GM18951 (cell line): ENCODE measurements around the gene NCBP3.

ENCODE experiments used
- POLR2A ChIP-seq: IDR thresholded peaks from 4 replicates; pipeline ENCODE4 v1.6.1; 2011; ENCODE audit warnings: mild to moderate bottlenecking; ENCODE audit not compliant: insufficient read length, insufficient read depth; ENCODE audit errors: extremely low read depth
- in situ Hi-C: fragments of 300-500 bp; cut with MboI; formaldehyde crosslinking; loops from one replicate; pipeline ENCODE4 v1.12.0; 2022; ENCODE audit warnings: low sequenced_read_pairs, mixed read lengths, inconsistent platforms; ENCODE audit not compliant: unreplicated experiment

NCBP3 gene, protein sequence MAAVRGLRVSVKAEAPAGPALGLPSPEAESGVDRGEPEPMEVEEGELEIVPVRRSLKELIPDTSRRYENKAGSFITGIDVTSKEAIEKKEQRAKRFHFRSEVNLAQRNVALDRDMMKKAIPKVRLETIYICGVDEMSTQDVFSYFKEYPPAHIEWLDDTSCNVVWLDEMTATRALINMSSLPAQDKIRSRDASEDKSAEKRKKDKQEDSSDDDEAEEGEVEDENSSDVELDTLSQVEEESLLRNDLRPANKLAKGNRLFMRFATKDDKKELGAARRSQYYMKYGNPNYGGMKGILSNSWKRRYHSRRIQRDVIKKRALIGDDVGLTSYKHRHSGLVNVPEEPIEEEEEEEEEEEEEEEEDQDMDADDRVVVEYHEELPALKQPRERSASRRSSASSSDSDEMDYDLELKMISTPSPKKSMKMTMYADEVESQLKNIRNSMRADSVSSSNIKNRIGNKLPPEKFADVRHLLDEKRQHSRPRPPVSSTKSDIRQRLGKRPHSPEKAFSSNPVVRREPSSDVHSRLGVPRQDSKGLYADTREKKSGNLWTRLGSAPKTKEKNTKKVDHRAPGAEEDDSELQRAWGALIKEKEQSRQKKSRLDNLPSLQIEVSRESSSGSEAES

GRCh38 chr17:3845621-3846436, at the start of gene NCBP3:
Gene NCBP3, minus strand, starts transcription at chr17:3846246. Its CDS starts 23 bp downstream, at chr17:3846223.
- TF ChIP-seq POLR2A: peak; percentile 97
- in situ Hi-C loops: no loop called here

DNA sequence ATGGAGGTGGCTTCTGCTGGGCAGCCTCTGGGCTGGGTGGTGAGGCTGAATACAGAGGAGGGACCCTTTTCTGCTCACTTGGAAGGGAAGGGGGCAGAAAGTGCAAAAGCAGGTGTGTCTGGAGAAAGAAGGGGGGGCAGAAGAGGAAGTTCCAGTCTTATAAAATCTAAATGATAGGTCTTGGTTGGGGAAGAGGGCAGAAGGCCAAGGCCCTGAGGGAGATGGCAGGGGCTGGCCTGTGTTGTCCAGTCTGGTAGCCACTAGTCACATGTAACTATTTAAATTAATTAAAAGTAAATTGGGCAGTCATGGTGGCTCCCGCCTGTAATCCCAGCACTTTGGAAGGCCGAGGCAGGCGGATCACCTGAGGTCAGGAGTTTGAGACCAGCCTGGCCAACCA, 49.3 kb upstream of the NCBP3 start:
- no peak for TF ChIP-seq POLR2A
- in situ Hi-C loops: no loop called here

DNA sequence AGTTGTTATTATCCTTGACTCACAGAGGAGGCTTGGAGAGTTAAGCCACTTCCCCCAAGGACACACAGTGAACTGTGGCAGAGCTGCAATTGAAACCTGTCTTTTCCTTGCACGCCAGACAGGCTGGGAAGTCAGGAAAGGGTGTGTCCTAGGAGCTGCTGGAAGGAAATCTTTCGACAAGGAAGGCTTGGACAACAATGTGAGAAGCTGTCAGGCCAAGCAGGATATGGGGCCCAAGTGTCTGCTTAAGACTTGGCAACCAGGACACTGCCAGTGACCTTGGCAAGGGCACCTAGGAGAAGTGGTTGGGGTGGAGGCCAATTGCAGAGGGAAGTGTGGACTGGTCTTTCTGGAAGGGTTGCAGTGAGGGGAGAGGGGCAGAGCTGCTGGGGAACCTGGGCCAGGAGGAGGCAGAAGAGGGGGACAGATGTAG, 48.9 kb upstream of the NCBP3 start:
- in situ Hi-C loops: no loop called here
- no peak for TF ChIP-seq POLR2A

DNA sequence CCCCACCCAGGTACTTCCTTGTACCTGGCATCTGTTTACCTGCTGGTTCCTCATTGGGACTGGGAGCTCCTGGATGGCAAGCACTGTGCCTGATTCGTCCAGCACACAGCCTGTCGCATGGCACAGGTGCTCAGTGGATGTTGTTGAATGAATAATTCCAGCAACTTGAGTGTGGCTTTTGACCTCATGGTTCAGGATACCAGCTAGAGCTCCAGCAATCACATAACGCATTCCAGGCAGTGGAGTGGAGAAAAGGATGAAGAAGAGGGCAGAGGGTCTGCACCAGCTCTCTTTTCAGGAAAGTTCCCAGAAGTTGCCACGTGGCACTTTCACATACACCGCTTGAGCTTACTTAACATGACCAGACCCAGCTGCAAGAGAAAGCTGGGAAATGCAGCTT, 48.1 kb upstream of the NCBP3 start:
- no peak for TF ChIP-seq POLR2A
- in situ Hi-C loops: no loop called here

DNA sequence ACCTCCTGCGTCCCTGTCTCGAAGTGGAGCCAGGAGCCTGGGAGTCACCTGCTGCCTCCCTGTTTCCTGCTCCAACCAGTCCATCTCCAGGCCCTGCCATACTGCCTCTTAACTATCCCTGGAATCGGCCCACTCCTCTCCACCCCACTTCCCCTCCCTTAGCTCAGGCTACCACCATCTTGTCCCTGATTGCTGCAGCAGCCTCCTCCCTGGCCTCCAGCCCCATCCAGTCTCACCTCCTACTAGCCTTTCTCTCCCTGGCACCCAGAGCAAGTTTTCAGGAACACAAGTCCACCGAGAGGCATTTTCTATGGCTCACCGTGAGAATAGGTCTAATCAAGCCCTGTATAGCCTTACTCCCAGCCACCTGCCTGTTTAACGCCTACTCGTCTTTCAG, 47.7 kb upstream of the NCBP3 start:
- no peak for TF ChIP-seq POLR2A
- in situ Hi-C loops: no loop called here

- in situ Hi-C loops: no loop called here
- TF ChIP-seq POLR2A: peak; percentile 41
Observed at GRCh38 chr17:3893003-3893719, 47.1 kb upstream of the NCBP3 start, which contains the start of gene CAMKK1. Gene CAMKK1, minus strand, starts transcription at chr17:3893053. Its CDS starts 7,366 bp downstream, at chr17:3885687.

GRCh38 chr17:3892095-3892998, 46.3 kb upstream of the NCBP3 start:
- TF ChIP-seq POLR2A: no peak
- in situ Hi-C loops: no loop called here

- in situ Hi-C loops: no loop called here
- no peak for TF ChIP-seq POLR2A
Observed at GRCh38 chr17:3891626-3892094, 45.6 kb upstream of the NCBP3 start.

DNA sequence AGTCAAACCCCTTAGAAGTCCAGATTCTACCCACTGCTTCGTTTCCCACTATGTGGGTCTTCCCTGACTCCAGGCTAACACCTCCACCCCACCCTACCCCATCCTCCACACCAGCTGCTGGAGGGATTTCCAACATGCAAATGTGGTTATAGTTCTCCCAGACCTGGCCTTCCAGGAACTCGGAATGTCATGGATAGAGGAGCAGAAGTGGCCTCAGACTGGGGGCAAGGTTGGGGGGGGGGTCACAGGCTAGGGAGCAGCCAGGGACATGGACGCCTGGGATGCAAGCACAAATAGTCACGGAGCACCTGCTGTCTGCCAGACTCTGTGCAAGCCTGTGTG, 44.8 kb upstream of the NCBP3 start:
- TF ChIP-seq POLR2A: no peak
- in situ Hi-C loops: no loop called here

- in situ Hi-C loops: no loop called here
- TF ChIP-seq POLR2A: no peak
Observed at GRCh38 chr17:3890082-3890877, 44.2 kb upstream of the NCBP3 start.

GRCh38 chr17:3889325-3890012, 43.4 kb upstream of the NCBP3 start:
- in situ Hi-C loops: no loop called here
- no peak for TF ChIP-seq POLR2A
